Testis (tissue), 3 donors: ENCODE data around the gene NTM. TPM values are rescaled to one million over a fixed set of nuclear protein-coding genes. Genes with fewer than 3 reads are reported as not detected.

ENCODE experiments used
- DNase-seq: peaks from one replicate; pipeline ENCODE4 v3.0.0-alpha.2; 2019
- H3K27ac ChIP-seq, 2 donors: fragments of 200-600 bp; sonication (generic); one replicate each; pipeline ENCODE4 v1.5.1; 2019
- H3K27me3 ChIP-seq: fragments of 200-600 bp; sonication (generic); one replicate; pipeline ENCODE4 v1.5.1; 2019
- H3K36me3 ChIP-seq: fragments of 200-600 bp; sonication (generic); one replicate; pipeline ENCODE4 v1.5.1; 2017; ENCODE audit warnings: low read depth; ENCODE audit errors: missing control alignments
- H3K4me1 ChIP-seq: fragments of 200-600 bp; sonication (generic); one replicate; pipeline ENCODE4 v1.5.1; 2019
- H3K4me3 ChIP-seq, 2 donors: fragments of 200-600 bp; sonication (generic); one replicate each; pipeline ENCODE4 v1.5.1; 2017 to 2019
- H3K9me3 ChIP-seq: fragments of 200-600 bp; sonication (generic); one replicate; pipeline ENCODE4 v1.5.1; 2017
- POLR2A ChIP-seq: fragments of 450-650 bp; IDR thresholded peaks from one replicate; pipeline ENCODE4 v1.6.1; 2017; ENCODE audit warnings: antibody characterized with exemption, mild to moderate bottlenecking, moderate library complexity
- WGBS, 2 donors: methylation state at CpG; one replicate each; pipeline ENCODE4 v1.1.5; 2018; 5-methylcytosine and 5-hydroxymethylcytosine counted together
- intact Hi-C: fragments of 100-400 bp; cut with DNase I; formaldehyde crosslinking; loops from one replicate; pipeline ENCODE4 v1.15.1; 2023; ENCODE audit warnings: low total_unique reads
- polyA plus RNA-seq: library from polyadenylated mRNA; stranded (reverse); fragments of 350-450 nt; fragmentation: Illumina TruSeq; extraction: RNeasy Lipid Tissue Mini Kit (QIAGEN cat#74804); gene quantifications from one replicate; pipeline ENCODE4 v1.2.3, GENCODE V29; 2014; ENCODE audit warnings: low read depth, low replicate concordance; ENCODE audit not compliant: insufficient read depth
- total RNA-seq, 2 donors: library from RNA; depleted of rRNA; stranded (reverse); fragments of >200 nt; gene quantifications; one replicate each; pipeline ENCODE4 v1.2.3, GENCODE V29; 2016
- TF ChIP-seq, protein P1 (sequence below), 3 experiments: fragments of 450-650 bp in 2 of 3; fragments of 200-600 bp in 1 of 3; sonication (generic) in 1 of 3; IDR thresholded peaks; one replicate each; pipeline ENCODE4 v1.5.1; 2016 to 2019; ENCODE audit warnings: antibody characterized with exemption in 3 of 3, mild to moderate bottlenecking in 2 of 3, moderate library complexity in 1 of 3

NTM gene
- total and polyA plus RNA-seq, 3 donors from 2014 or later, result 1.7 to 4.5 (median 1.8) TPM

DNA sequence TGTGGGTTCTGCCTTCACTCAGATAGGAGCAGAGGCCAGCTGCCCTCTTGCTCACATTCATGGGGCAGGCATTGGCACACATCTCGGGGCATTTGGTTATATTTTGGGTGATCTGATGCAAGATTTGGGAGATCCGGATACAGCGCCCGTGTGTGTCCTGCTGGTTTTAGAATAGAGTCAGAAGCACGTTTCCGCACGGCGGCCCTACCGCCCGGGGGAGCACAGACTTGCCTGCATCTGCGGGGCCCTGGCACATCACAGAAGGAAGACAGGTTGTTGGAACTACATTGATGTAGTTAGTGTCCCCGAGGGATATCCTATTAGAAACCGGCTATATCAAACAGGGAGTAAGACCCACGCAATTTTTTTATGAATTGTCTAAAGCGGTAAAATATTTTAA, 982.8 kb downstream of the NTM start:
- Histone ChIP-seq H3K27ac (no peak overlapping the region), H3K4me3 (no peak overlapping the region), H3K36me3 (no peaks in the 10 kb centered on the region), H3K4me1 (no peaks in the 10 kb centered on the region), H3K9me3 (no peaks in the 10 kb centered on the region), H3K27me3 (no peaks in the 10 kb centered on the region)
- WGBS, 2 donors, result 79 to 93% methylated on average over 15 of the region's 15 CpGs
- intact Hi-C loops, result no loop called here
- DNase-seq, result no peak
- TF ChIP-seq POLR2A, result no peak
- TF ChIP-seq, protein P1, sequence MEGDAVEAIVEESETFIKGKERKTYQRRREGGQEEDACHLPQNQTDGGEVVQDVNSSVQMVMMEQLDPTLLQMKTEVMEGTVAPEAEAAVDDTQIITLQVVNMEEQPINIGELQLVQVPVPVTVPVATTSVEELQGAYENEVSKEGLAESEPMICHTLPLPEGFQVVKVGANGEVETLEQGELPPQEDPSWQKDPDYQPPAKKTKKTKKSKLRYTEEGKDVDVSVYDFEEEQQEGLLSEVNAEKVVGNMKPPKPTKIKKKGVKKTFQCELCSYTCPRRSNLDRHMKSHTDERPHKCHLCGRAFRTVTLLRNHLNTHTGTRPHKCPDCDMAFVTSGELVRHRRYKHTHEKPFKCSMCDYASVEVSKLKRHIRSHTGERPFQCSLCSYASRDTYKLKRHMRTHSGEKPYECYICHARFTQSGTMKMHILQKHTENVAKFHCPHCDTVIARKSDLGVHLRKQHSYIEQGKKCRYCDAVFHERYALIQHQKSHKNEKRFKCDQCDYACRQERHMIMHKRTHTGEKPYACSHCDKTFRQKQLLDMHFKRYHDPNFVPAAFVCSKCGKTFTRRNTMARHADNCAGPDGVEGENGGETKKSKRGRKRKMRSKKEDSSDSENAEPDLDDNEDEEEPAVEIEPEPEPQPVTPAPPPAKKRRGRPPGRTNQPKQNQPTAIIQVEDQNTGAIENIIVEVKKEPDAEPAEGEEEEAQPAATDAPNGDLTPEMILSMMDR (IDR thresholded peaks at IDR 0.05), result no peak

DNA sequence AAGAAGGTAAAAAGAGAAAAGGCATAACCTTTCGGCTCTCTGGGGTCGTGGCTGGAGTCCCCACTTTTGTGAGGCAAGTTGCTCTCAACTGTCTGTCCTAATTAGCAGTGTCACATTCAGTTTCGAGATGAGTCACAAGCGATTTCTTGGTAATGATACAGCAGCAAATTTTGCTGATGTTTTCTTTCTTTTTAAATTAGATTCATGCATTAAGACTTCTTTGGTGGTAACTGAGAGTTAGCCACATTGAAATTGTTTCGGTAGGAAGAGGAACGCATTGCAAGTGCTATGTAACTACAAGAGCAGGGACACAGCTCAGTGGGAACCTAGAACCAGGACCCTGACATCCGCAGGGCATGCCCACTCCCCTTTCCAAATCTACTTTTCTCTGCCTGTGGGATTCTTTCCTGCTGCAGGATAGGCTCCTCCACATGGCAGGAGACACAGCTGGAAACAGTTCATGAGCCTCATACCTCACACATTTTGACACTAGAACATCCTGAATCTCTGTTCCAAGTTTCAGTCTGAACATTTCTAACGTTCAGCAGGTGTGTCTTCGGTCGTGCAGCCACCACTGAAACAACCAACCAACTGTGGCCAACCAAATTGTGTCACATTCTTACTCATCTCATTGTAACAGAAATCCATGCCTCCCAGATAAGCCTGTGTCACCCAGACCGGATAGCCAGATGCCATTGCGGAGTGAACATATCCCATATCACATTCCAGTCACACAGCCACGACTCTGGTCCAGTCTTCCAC, 987.6 kb downstream of the NTM start:
- Histone ChIP-seq H3K27ac (no peak overlapping the region), H3K9me3 (no peaks in the 10 kb centered on the region), H3K4me3 (no peak overlapping the region), H3K4me1 (no peaks in the 10 kb centered on the region), H3K36me3 (no peaks in the 10 kb centered on the region), H3K27me3 (no peaks in the 10 kb centered on the region)
- no peak for DNase-seq
- intact Hi-C loops, result no loop called here
- TF ChIP-seq, protein P1 (IDR thresholded peaks at IDR 0.05), result no peak
- no peak for TF ChIP-seq POLR2A
- WGBS, 2 donors, result 80 to 82% methylated on average over 13 of the region's 13 CpGs

DNA sequence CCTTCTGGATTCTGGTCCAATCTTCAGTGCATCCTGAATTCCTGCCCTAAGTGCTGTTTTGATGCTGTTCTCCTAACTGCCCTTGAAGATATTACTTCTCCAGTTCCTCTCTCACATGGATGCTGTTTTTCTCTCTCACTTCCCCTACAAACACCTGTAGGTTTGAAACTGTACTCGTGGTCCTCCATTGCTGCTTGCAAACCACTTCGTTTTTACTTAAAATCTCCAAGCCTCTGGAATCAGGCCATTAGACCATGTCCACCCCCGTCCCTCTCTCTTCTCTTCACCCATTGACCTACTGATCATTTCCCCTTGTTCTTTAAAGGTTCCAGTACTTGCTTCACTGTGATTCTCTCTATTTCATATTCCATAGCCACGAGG, 988.1 kb downstream of the NTM start:
- Histone ChIP-seq H3K36me3 (no peaks in the 10 kb centered on the region), H3K27me3 (no peaks in the 10 kb centered on the region), H3K4me3 (no peak overlapping the region), H3K4me1 (no peaks in the 10 kb centered on the region), H3K27ac (no peak overlapping the region), H3K9me3 (no peaks in the 10 kb centered on the region)
- WGBS, 2 donors, result 69 to 72% methylated on average over 4 of the region's 4 CpGs
- no peak for TF ChIP-seq POLR2A
- no peak for DNase-seq
- intact Hi-C loops, result no loop called here

DNA sequence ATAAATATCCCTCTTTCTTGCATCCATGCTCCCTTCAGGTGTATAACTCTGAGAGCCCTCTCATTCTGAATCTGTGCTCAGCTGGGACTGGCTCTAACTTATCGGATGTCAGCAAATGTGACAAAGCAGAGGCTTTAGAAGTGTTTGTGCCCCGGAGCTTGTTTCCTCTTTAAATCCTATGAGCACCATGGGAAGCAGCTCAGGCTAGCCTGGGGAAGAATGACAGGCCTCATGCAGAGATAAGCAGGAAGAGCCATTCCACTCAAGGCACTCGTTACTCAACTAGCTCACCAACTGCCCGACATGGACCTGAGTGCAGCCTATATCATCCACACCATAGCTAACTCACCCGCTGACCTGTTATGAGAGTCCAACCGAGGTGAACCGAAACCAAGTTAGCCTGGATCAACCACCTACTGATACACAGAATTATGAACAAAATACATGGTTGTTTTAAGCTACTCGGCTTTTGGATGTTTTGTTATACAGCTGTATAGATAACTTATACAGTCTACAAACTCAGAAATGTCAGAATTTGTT, 990.7 kb downstream of the NTM start:
- Histone ChIP-seq H3K27me3 (no peaks in the 10 kb centered on the region), H3K4me3 (no peak overlapping the region), H3K9me3 (no peaks in the 10 kb centered on the region), H3K36me3 (no peaks in the 10 kb centered on the region), H3K4me1 (no peaks in the 10 kb centered on the region), H3K27ac (no peak overlapping the region)
- DNase-seq, result no peak
- TF ChIP-seq POLR2A, result no peak
- TF ChIP-seq, protein P1 (IDR thresholded peaks at IDR 0.05), result no peak
- 87 to 94% methylated on average over 8 of the region's 8 CpGs for WGBS, 2 donors
- intact Hi-C loops, result no loop called here

DNA sequence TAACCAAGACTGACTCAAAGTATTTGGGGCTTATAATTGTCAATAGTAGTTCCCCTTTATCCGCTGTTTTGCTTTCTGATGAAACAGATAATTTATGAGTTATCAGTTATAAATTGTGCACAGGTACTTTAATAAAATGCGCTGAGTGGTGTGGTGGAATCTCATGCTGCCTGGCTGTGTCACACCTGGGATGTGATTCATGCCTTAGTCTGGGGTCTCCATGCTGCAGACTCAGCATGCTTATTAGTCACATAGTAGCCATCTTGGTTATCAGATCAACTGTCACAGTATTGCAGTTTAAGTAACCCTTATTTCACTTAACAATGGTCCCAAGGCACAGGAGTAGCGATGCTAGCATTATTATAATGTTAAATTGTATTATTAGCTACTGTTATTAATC, 995.2 kb downstream of the NTM start:
- TF ChIP-seq, protein P1 (IDR thresholded peaks at IDR 0.05), result no peak
- TF ChIP-seq POLR2A, result no peak
- H3K36me3 ChIP-seq, result no peaks in the 10 kb centered on the region
- no peak overlapping the region for H3K27ac ChIP-seq
- no peaks in the 10 kb centered on the region for H3K9me3 ChIP-seq
- intact Hi-C loops, result no loop called here
- no peaks in the 10 kb centered on the region for H3K4me1 ChIP-seq
- WGBS, 2 donors, result 73 to 90% methylated on average over 3 of the region's 3 CpGs
- no peaks in the 10 kb centered on the region for H3K27me3 ChIP-seq
- no peak for DNase-seq
- no peak overlapping the region for H3K4me3 ChIP-seq
